ENCODE results near the gene NOC4L. TPM values are rescaled to one million over a fixed set of nuclear protein-coding genes. Genes with fewer than 3 reads are reported as not detected.

Gene NOC4L
- total RNA-seq, 1 experiment from 2014 or later, result 62.5 TPM

GRCh38 chr12:132114667-132115066 lies 29.6 kb upstream of the NOC4L start:
- Mint-ChIP-seq H3K4me1 (ENCODE audit: low read depth, unreplicated experiment) (no peaks in the 10 kb centered on the region), H3K27ac (ENCODE audit: unreplicated experiment) (no peak overlapping the region), H3K27me3 (ENCODE audit: unreplicated experiment) (no peaks in the 10 kb centered on the region), H3K9me3 (ENCODE audit: low read depth, unreplicated experiment) (no peaks in the 10 kb centered on the region), H3K36me3 (ENCODE audit: insufficient read depth, unreplicated experiment) (peaks cover 51% of the 10 kb centered on the region), H3K4me3 (ENCODE audit: low read depth, unreplicated experiment) (no peak overlapping the region)
- CTCF ChIA-PET, result no interaction called here
- intact Hi-C loops (cut with micrococcal nuclease; ENCODE audit: unreplicated experiment), result no loop called here
- no peak for TF ChIP-seq CTCF (IDR thresholded peaks at IDR 0.05; ENCODE audit: unreplicated experiment)
- no peak for DNase-seq
- no TSS peak for BruUV-seq (replicated peaks)

GRCh38 chr12:132115500-132115899 lies 28.8 kb upstream of the NOC4L start:
- no peaks in the 10 kb centered on the region for H3K27me3 Mint-ChIP-seq (ENCODE audit: unreplicated experiment)
- no TSS peak for BruUV-seq (replicated peaks)
- intact Hi-C loops (cut with micrococcal nuclease; ENCODE audit: unreplicated experiment), result no loop called here
- DNase-seq, result no peak
- peaks cover 53% of the 10 kb centered on the region for H3K36me3 Mint-ChIP-seq (ENCODE audit: insufficient read depth, unreplicated experiment)
- H3K9me3 Mint-ChIP-seq (ENCODE audit: low read depth, unreplicated experiment), result no peaks in the 10 kb centered on the region
- H3K4me1 Mint-ChIP-seq (ENCODE audit: low read depth, unreplicated experiment), result no peaks in the 10 kb centered on the region
- H3K4me3 Mint-ChIP-seq (ENCODE audit: low read depth, unreplicated experiment), result no peak overlapping the region
- no peak for TF ChIP-seq CTCF (IDR thresholded peaks at IDR 0.05; ENCODE audit: unreplicated experiment)
- H3K27ac Mint-ChIP-seq (ENCODE audit: unreplicated experiment), result no peak overlapping the region
- CTCF ChIA-PET, result no interaction called here

GRCh38 chr12:132116709-132117557 lies 27.3 kb upstream of the NOC4L start:
- Mint-ChIP-seq H3K36me3 (ENCODE audit: insufficient read depth, unreplicated experiment) (peaks cover 51% of the 10 kb centered on the region), H3K4me1 (ENCODE audit: low read depth, unreplicated experiment) (no peaks in the 10 kb centered on the region), H3K4me3 (ENCODE audit: low read depth, unreplicated experiment) (no peak overlapping the region), H3K9me3 (ENCODE audit: low read depth, unreplicated experiment) (no peaks in the 10 kb centered on the region), H3K27me3 (ENCODE audit: unreplicated experiment) (no peaks in the 10 kb centered on the region), H3K27ac (ENCODE audit: unreplicated experiment) (no peak overlapping the region)
- CTCF ChIA-PET, result no interaction called here
- intact Hi-C loops (cut with micrococcal nuclease; ENCODE audit: unreplicated experiment), result no loop called here
- DNase-seq, result no peak
- TF ChIP-seq CTCF (IDR thresholded peaks at IDR 0.05; ENCODE audit: unreplicated experiment), result no peak
- BruUV-seq (replicated peaks), result no TSS peak

- peaks cover 54% of the 10 kb centered on the region for H3K36me3 Mint-ChIP-seq (ENCODE audit: insufficient read depth, unreplicated experiment)
- H3K27ac Mint-ChIP-seq (ENCODE audit: unreplicated experiment), result no peak overlapping the region
- intact Hi-C loops (cut with micrococcal nuclease; ENCODE audit: unreplicated experiment), result no loop called here
- TF ChIP-seq CTCF (IDR thresholded peaks at IDR 0.05; ENCODE audit: unreplicated experiment), result no peak
- H3K4me3 Mint-ChIP-seq (ENCODE audit: low read depth, unreplicated experiment), result no peak overlapping the region
- no peaks in the 10 kb centered on the region for H3K4me1 Mint-ChIP-seq (ENCODE audit: low read depth, unreplicated experiment)
- no TSS peak for BruUV-seq (replicated peaks)
- H3K27me3 Mint-ChIP-seq (ENCODE audit: unreplicated experiment), result no peaks in the 10 kb centered on the region
- no peaks in the 10 kb centered on the region for H3K9me3 Mint-ChIP-seq (ENCODE audit: low read depth, unreplicated experiment)
- CTCF ChIA-PET, result no interaction called here
- no peak for DNase-seq
Measured at GRCh38 chr12:132117558-132117875, 26.7 kb upstream of the NOC4L start.
